ENCODE data around the gene TMEM151A. TPM values are rescaled to one million over a fixed set of nuclear protein-coding genes. Genes with fewer than 3 reads are reported as not detected.
"Not testable (repeated sequence)": the region's sequence is repeated elsewhere in the genome, so short reads cannot be mapped to it uniquely, and the experiment has no call there.

The TMEM151A gene
- total RNA-seq, 1 experiment from 2014 or later, result not detected

- DNase-seq (ENCODE audit: low spot score), result no peak
These were observed 17.8 kb downstream of the TMEM151A start for GRCh38 chr11:66309475-66309874.

GRCh38 chr11:66310324-66310723 is 18.6 kb downstream of the TMEM151A start:
- DNase-seq (ENCODE audit: low spot score), result no peak

DNA sequence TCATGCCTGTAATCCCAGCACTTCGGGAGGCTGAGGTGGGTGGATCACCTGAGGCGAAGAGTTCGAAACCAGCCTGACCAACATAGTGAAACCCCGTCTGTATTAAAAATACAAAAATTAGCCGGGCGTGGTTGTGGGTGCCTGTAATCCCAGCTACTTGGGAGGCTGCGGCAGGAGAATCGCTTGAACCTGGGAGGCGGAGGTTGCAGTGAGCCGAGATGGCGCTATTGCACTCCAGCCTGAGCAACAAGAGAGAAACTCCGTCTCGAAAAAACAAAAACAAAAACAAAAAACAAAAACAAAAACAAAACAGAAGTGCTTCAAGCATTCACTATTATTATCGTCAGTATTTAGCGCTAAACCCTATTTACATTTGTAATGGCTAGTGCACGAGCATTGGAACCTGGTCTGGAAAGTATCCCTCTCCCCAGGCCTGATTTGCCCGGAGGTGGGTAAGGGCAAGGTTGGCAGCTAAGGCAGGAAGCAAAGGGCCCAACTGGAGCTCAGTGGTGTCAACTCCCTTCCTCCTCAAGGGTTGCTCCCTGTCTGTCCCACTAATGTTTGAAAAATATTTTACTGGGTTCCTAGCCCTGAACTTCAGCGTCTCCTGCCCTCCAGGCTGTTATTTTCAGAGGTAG is 19.2 kb downstream of the TMEM151A start:
- not testable (repeated sequence) for DNase-seq (ENCODE audit: low spot score)

DNA sequence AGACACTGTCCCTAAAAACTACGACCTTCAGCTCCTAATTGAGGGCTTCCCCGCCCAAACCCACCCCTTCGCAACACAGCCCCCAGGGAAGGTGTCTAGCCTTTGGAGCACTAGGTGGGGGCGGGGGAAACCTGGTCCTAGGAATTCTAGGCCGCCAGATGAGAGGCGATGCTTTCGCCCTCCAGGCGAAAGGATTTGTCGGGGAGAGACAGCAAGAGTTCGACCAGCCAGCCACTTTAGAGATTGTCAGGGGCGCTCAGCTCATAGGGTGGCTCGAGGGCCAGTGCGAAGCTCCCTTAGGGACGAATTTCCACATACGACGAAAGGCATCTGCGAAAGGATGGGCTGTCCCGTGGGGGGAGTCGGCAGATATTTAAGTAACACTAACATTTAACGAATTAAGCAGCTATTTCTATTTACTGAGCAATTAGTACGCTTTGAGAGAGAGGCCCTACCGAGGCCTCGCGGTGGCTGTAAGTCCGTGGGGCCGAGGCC is 19.8 kb downstream of the TMEM151A start:
- DNase-seq (ENCODE audit: low spot score), result no peak

- DNase-seq (ENCODE audit: low spot score), result peak; percentile 88
These were observed 20.4 kb downstream of the TMEM151A start for GRCh38 chr11:66311965-66312548.

GRCh38 chr11:66312549-66313320 is 21.0 kb downstream of the TMEM151A start:
- peak; percentile 93 for DNase-seq (ENCODE audit: low spot score)

- DNase-seq (ENCODE audit: low spot score), result no peak
These were observed 21.9 kb downstream of the TMEM151A start for GRCh38 chr11:66313321-66314185.

DNA sequence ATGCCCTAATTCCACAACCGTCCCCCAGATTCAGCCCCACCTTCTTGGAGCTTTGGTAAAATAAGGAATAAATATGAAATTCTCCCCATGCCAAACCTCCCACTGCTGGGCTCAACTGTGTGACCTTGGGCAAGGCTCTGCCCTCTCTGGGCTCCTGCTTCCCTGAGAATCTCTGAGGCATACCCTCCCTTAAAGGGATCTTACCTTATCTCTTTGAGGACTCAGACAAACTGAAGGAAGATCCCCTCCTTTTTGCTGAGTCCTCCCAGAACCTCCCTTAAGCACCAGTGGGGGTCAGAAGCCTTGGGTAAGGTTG is 22.4 kb downstream of the TMEM151A start:
- no peak for DNase-seq (ENCODE audit: low spot score)

DNA sequence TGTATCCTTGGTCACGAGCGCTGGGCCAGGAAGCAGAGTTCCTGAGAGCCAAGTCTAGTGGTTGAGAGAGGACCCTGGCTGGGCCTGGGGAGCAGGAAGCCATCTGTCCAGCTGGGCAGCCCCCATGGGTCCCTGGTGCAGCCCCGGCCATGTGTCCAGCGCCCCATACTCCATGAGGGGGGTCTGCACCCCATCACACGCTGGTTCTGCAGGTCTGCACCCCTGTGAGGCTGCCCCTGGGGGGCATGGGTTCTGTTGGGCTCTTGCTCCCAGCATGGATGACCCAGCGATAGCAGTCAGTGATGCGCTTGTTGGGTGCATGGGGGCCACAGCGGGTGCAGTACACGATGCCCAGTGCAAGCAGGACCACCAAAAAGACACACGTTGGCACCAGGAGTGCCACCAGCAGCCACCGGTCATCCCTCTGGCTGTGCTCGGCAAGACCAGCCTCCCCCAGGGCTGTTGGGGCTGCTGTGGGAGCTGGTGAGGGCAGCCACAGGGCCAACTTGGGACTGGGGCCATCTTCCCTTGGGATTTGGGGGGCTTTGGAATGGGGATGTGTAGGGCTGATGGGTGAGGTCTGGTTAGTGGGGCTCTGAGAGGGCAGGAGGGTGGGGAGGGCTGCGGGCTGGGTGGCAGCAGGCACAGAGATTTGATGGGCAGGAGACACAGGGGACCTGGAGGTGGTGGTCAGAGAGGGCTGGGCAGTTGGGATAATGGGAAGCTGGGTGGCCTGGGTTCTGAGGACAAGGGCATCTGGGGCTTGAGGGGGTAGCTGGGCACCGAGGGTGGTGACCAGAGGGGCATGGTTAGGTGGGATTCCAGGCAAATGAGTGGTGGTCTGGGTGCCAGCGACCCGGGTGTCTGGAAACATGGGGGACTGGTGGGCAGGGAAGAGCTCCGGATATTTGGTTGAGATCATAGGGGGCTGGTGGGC is 23.1 kb downstream of the TMEM151A start:
- DNase-seq (ENCODE audit: low spot score), result no peak

DNA sequence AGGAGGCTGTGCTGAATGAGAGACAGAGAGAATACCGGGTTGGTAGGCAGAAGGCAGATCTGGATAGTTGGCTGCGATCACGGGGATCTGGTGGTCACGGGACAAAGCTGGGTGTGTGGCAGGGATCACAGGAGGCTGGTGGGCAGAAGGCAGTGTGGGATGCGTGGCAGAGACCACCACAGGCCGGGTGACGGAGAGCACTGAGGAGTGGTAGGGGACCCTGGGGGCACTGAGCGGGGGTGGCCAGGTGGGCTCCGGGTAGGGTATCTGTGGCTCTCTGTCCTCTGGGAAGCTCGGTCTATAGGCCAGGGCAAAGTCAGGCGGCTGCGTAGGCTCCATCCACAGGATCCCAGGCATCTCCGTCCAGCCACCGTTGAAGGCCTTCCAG is 23.8 kb downstream of the TMEM151A start:
- DNase-seq (ENCODE audit: low spot score), result no peak

DNA sequence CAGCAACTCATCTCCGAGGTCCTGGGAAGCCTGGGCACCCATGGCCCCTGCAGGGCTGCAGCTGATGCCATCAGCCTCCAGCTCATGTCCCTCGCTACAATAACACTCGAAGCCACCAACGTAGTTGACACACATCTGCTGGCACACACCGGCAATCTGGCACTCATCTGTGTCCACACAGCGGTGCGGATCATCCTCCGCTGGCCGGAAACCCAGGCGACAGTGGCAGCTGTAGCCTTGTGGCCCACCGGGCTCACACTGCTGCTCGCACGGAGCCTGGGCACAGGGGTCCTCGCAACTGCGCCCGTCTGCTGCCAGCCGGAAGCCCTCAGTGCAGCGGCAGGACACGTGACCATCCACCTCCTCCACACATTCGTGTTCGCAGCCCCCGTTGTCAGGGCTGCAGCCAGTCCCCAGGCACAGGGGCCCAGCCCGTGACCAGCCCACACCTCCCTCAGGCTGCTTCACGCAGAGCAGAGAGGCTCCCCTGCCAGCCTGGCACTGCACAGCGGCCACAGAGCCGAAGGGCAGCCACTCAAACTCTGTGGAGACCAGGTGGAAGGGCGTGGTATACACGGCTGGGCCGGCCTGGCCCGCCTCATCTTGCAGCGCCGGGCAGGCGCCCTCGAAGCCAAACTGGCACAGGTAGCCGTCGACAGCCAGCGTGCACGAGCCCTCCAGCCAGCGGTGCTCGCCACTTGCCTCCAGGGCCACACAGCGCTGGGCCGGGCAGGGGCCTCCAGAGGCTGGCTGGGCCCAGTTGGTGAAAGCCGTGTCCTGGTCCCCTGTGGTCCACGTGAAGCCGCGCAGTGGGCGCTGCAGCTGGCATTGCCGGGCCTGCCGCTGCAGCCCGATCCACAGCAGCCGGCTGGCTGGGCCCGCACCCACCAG is 24.5 kb downstream of the TMEM151A start:
- DNase-seq (ENCODE audit: low spot score), result no peak

DNA sequence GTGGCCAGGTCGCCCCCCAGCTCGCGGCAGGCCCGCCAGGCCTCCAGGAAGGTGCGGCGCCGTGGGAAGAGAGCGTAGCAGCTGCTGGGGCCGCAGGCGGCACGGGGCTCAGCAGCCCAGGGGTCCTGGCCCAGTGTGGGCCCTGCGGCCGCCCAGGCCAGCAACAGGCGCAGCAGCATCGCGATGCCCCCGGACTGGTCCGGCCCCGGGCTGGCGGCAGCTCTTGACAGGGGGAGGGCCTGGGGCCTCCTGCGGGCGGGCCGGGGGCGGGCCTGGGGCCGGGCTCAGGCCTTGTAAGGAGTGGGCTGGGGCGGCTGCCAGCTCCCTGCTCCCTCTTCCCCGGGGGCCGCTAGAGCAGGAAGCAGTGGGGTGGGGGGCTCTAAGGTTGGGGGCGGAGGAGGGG is 25.2 kb downstream of the TMEM151A start, which contains the start of gene CD248:
CD248 (minus strand) TSS at position 196 of the 403 bp plus-strand sequence; CDS start at position 179, 17 bp downstream.
- no peak for DNase-seq (ENCODE audit: low spot score)

- no peak for DNase-seq (ENCODE audit: low spot score)
These were observed 25.6 kb downstream of the TMEM151A start for GRCh38 chr11:66317322-66317722.

- no peak for DNase-seq (ENCODE audit: low spot score)
These were observed 26.3 kb downstream of the TMEM151A start for GRCh38 chr11:66317723-66318599.

- DNase-seq (ENCODE audit: low spot score), result no peak
These were observed 26.9 kb downstream of the TMEM151A start for GRCh38 chr11:66318600-66318970.

GRCh38 chr11:66320289-66320688 is 28.6 kb downstream of the TMEM151A start:
- not testable (repeated sequence) for DNase-seq (ENCODE audit: low spot score)

GRCh38 chr11:66320748-66321147 is 29.1 kb downstream of the TMEM151A start:
- not testable (repeated sequence) for DNase-seq (ENCODE audit: low spot score)

- no peak for DNase-seq (ENCODE audit: low spot score)
These were observed 29.9 kb downstream of the TMEM151A start for GRCh38 chr11:66321606-66322005.
